GM12878 (cell line): ENCODE data around the gene FXYD6. TPM values are rescaled to one million over a fixed set of nuclear protein-coding genes. Genes with fewer than 3 reads are reported as not detected.

Experiments used
- ATAC-seq: fragments of 200-7000 bp; cut with Tn5 transposase; 3 replicates; pipeline ENCODE4 v1.9.1; 2020; ENCODE audit warnings: mild to moderate bottlenecking, moderate library complexity
- BruUV-seq: library from RNA; stranded (reverse); fragments of 400-500 nt; replicated peaks from 2 replicates; lab custom pipeline; 2021; lab: Mats Ljungman, UMichigan
- CTCF ChIA-PET: fragments of 300-600 bp; sonication (Branson Sonifier 250); formaldehyde crosslinking; extraction: SDS; loops from one replicate; lab custom pipeline; 2021; ENCODE audit warnings: inconsistent platforms; lab: Yijun Ruan, JAX
- POLR2A ChIA-PET: fragments of 350-600 bp; formaldehyde crosslinking; extraction: SDS; loops from one replicate; lab custom pipeline; 2021; ENCODE audit warnings: inconsistent platforms; lab: Charles Lee
- RAD21 ChIA-PET: fragments of 300-600 bp; sonication (Branson Sonifier 250); formaldehyde crosslinking; loops from one replicate; lab custom pipeline; 2023; ENCODE audit warnings: antibody characterized with exemption; ENCODE audit not compliant: unreplicated experiment; lab: Charles Lee
- SMC1A ChIA-PET: fragments of 300-600 bp; sonication (Branson Sonifier 250); formaldehyde crosslinking; loops from one replicate; lab custom pipeline; 2023; ENCODE audit not compliant: unreplicated experiment, uncharacterized antibody; lab: Charles Lee
- DNase-seq: peaks from one replicate; pipeline ENCODE4 v3.0.0-alpha.2; 2011; ENCODE audit warnings: low read depth, low spot score
- FAIRE-seq: peaks from 3 replicates; lab custom pipeline; 2011; peaks lifted over from hg19 to GRCh38; lab: Jason Lieb, UNC
- H2AFZ ChIP-seq: 2 replicates; pipeline ENCODE4 v1.6.0; 2011; ENCODE audit warnings: low read depth, low read length, control low read depth; ENCODE audit not compliant: control insufficient read depth
- H3K27ac ChIP-seq: 2 replicates; pipeline ENCODE4 v1.5.1; 2011; ENCODE audit warnings: control low read depth; ENCODE audit not compliant: control insufficient read depth, insufficient read depth
- H3K27me3 ChIP-seq, 2 experiments: replicated peaks in 1 of 2; 2 replicates each; pipeline versions ENCODE4 v1.6.0 to v1.6.1; 2011; ENCODE audit warnings: low read length in 1 of 2; ENCODE audit not compliant: control insufficient read depth in 2 of 2, insufficient read depth in 2 of 2
- H3K36me3 ChIP-seq, 2 experiments: 2 replicates each; pipeline ENCODE4 v1.5.1; 2011; ENCODE audit warnings: low read length in 1 of 2; ENCODE audit not compliant: control insufficient read depth in 2 of 2, insufficient read depth in 2 of 2
- H3K4me1 ChIP-seq: 2 replicates; pipeline ENCODE4 v1.6.1; 2011; ENCODE audit warnings: mild to moderate bottlenecking, low read length, moderate library complexity, mixed read lengths; ENCODE audit not compliant: control insufficient read depth, insufficient read depth
- H3K4me2 ChIP-seq: 2 replicates; pipeline ENCODE4 v1.6.0; 2011; ENCODE audit warnings: control low read depth; ENCODE audit not compliant: control insufficient read depth, insufficient read depth
- H3K4me3 ChIP-seq: fragments of 200-600 bp; sonication (generic); 2 replicates; pipeline ENCODE4 v1.5.1; 2016
- H3K79me2 ChIP-seq: 2 replicates; pipeline ENCODE4 v1.6.0; 2011; ENCODE audit warnings: low read length; ENCODE audit not compliant: control insufficient read depth, insufficient read depth
- H3K9ac ChIP-seq: 2 replicates; pipeline ENCODE4 v1.8.0; 2011; ENCODE audit warnings: low read length, control low read depth, mixed read lengths; ENCODE audit not compliant: control insufficient read depth, insufficient read depth
- H3K9me3 ChIP-seq: replicated peaks from 3 replicates; pipeline ENCODE4 v1.5.1; 2011; ENCODE audit warnings: mild to moderate bottlenecking, low read length; ENCODE audit not compliant: control insufficient read depth, insufficient read depth
- H4K20me1 ChIP-seq: 2 replicates; pipeline ENCODE4 v1.6.0; 2011; ENCODE audit not compliant: control insufficient read depth, insufficient read depth
- ATF2 ChIP-seq: IDR thresholded peaks from 2 replicates; pipeline ENCODE4 v1.6.1; 2012; ENCODE audit warnings: low read length, inconsistent platforms
- CBX5 ChIP-seq: sonication (generic); IDR thresholded peaks from 2 replicates; pipeline ENCODE4 v1.6.1; 2016; ENCODE audit warnings: low read depth, moderate library complexity, mild to moderate bottlenecking, inconsistent platforms
- HDGF ChIP-seq: fragments of 450-650 bp; IDR thresholded peaks from 2 replicates; pipeline ENCODE4 v1.6.1; 2016; ENCODE audit warnings: antibody characterized with exemption
- HSF1 ChIP-seq: fragments of 150-350 bp; IDR thresholded peaks from 2 replicates; pipeline ENCODE4 v1.6.1; 2014; ENCODE audit warnings: mild to moderate bottlenecking, low read depth, low read length
- NFYA ChIP-seq: IDR thresholded peaks from 2 replicates; pipeline ENCODE4 v1.6.1; 2011; ENCODE audit warnings: low read depth, mild to moderate bottlenecking, low read length, improper control_type of control experiment, borderline replicate concordance
- NRF1 ChIP-seq: conservative IDR thresholded peaks from 2 replicates; pipeline ENCODE4 v1.6.1; 2011; ENCODE audit warnings: mild to moderate bottlenecking, low read depth, low read length, improper control_type of control experiment
- PKNOX1 ChIP-seq: fragments of 450-650 bp; IDR thresholded peaks from 2 replicates; pipeline ENCODE4 v1.6.1; 2016; ENCODE audit warnings: mild to moderate bottlenecking
- SIN3A ChIP-seq: IDR thresholded peaks from 2 replicates; pipeline ENCODE4 v1.6.1; 2012; ENCODE audit warnings: low read depth, low read length, improper control_type of control experiment
- SMARCA5 ChIP-seq: fragments of 450-650 bp; IDR thresholded peaks from 2 replicates; pipeline ENCODE4 v1.6.1; 2017; ENCODE audit warnings: mild to moderate bottlenecking
- USF1 ChIP-seq: IDR thresholded peaks from 2 replicates; pipeline ENCODE4 v1.6.1; 2011; ENCODE audit warnings: borderline replicate concordance, low read depth, mild to moderate bottlenecking, moderate library complexity, mixed read lengths, low read length; ENCODE audit not compliant: insufficient read depth; ENCODE audit errors: extremely low read length
- ZBTB40 ChIP-seq: fragments of 450-650 bp; IDR thresholded peaks from 2 replicates; pipeline ENCODE4 v1.6.1; 2016; ENCODE audit warnings: mild to moderate bottlenecking, moderate library complexity, borderline replicate concordance
- ZNF274 ChIP-seq: IDR thresholded peaks from one replicate; pipeline ENCODE4 v1.8.0; 2011; ENCODE audit not compliant: insufficient read length, insufficient read depth
- ZNF622 ChIP-seq: fragments of 450-650 bp; IDR thresholded peaks from 2 replicates; pipeline ENCODE4 v1.6.1; 2017; ENCODE audit warnings: mild to moderate bottlenecking, inconsistent platforms
- WGBS: methylation state at CpG from one replicate; pipeline ENCODE4 v1.1.6; 2016; ENCODE audit warnings: low lambda C conversion rate; ENCODE audit not compliant: insufficient replicate concordance, insufficient coverage; ENCODE audit errors: missing lambda C conversion rate; 5-methylcytosine and 5-hydroxymethylcytosine counted together
- in situ Hi-C: fragments of 300-500 bp; cut with MboI; formaldehyde crosslinking; loops from 9 replicates; pipeline ENCODE4 v1.14.3; 2018; ENCODE audit warnings: mixed read lengths
- intact Hi-C: fragments of 100-400 bp; cut with micrococcal nuclease; formaldehyde crosslinking; loops from one replicate; pipeline ENCODE4 v1.14.2; 2022; ENCODE audit not compliant: unreplicated experiment
- polyA plus RNA-seq, 11 experiments: library from polyadenylated mRNA; depleted of rRNA in 4 of 11; unstranded in 6 of 11; stranded (reverse) in 5 of 11; fragments of >200 nt; fragmentation: Nextera tagmentation in 4 of 11; fragmentation: Illumina TruSeq in 1 of 11; extraction: Ambion mirVana in 4 of 11; extraction: Trizol in 1 of 11; gene quantifications; 1 replicate in 1 of 11; 2 replicates in 10 of 11; pipeline versions ENCODE4 v1.2.1 to v1.2.3, GENCODE V29; 2011 to 2016; ENCODE audit warnings: inconsistent platforms in 2 of 11, missing spikeins in 2 of 11, low read depth in 1 of 11
- total RNA-seq, 4 experiments: library from RNA; depleted of rRNA in 3 of 4; stranded (reverse); fragments of >200 nt in 3 of 4; fragmentation: Illumina TruSeq in 1 of 4; extraction: Trizol in 1 of 4; gene quantifications; 2 replicates each; pipeline versions ENCODE4 v1.2.1 to v1.2.3, GENCODE V29; 2013 to 2021

FXYD6 gene
- total and polyA plus RNA-seq, 10 of the 15 experiments (the other 5 are each of a cell fraction or from before 2014, with no cell fraction given): 0.09 to 2.0 (median 0.23) TPM; not detected in 2

GRCh38 chr11:117903505-117904382 lies 27.3 kb upstream of the FXYD6 start:
- Histone ChIP-seq H3K27me3 (no peaks in the 10 kb centered on the region; a peak in 1 of 4 replicates), H3K4me1 (peaks cover 9% of the 10 kb centered on the region), H3K79me2 (no peaks in the 10 kb centered on the region), H4K20me1 (no peaks in the 10 kb centered on the region), H2AFZ (no peak overlapping the region), H3K27ac (no peak overlapping the region), H3K9ac (no peak overlapping the region), H3K4me2 (no peak overlapping the region), H3K36me3 (no peaks in the 10 kb centered on the region), H3K4me3 (no peak overlapping the region), H3K9me3 (no peaks in the 10 kb centered on the region)
- SMC1A ChIA-PET: interaction anchor here (1.2 to 6.4 kb wide), 5 partner anchors 43 to 150 kb away, joined by 5 to 29 read pairs (median 9); no protein-coding TSS in a partner anchor
- BruUV-seq: no TSS peak
- in situ Hi-C loops (no loop called here), intact Hi-C loops (no loop called here)
- ATAC-seq (no peak), DNase-seq (no peak), FAIRE-seq (no peak)
- POLR2A ChIA-PET: interaction anchor here (1.1 to 1.4 kb wide), 2 partner anchors 26 to 38 kb away, joined by 3 read pairs; no protein-coding TSS in a partner anchor
- CTCF ChIA-PET: interaction anchor here (0.8 to 7.6 kb wide), 18 partner anchors 11 to 150 kb away, joined by 3 to 83 read pairs (median 5); partner anchors contain the start of gene FXYD2
- RAD21 ChIA-PET: interaction anchor here (0.8 to 1.9 kb wide), 7 partner anchors 43 to 149 kb away, joined by 3 to 16 read pairs (median 7); partner anchors contain the start of gene FXYD2
- WGBS: 20% methylated on average over 14 of the region's 14 CpGs
- TF ChIP-seq SMARCA5: no peak
- TF ChIP-seq ZNF622: no peak
- no peak for TF ChIP-seq SIN3A
- no peak for TF ChIP-seq PKNOX1
- TF ChIP-seq NFYA: no peak
- TF ChIP-seq CBX5: no peak
- no peak for TF ChIP-seq HDGF
- no peak for TF ChIP-seq ZBTB40
- TF ChIP-seq ZNF274: no peak
- no peak for TF ChIP-seq NRF1
- TF ChIP-seq USF1: no peak
- no peak for TF ChIP-seq ATF2
- no peak for TF ChIP-seq HSF1
